WTC11 (cell line): ENCODE data around the gene GNAS-AS1. TPM values are rescaled to one million over a fixed set of nuclear protein-coding genes. Genes with fewer than 3 reads are reported as not detected.

ENCODE experiments used
- ATAC-seq: fragments of 200-7000 bp; cut with Tn5 transposase; 2 replicates; pipeline ENCODE4 v1.10.0; 2021; ENCODE audit warnings: mild to moderate bottlenecking, moderate library complexity
- CTCF ChIA-PET: fragments of 300-600 bp; sonication (Branson Sonifier 250); formaldehyde crosslinking; loops from one replicate; lab custom pipeline; 2021; ENCODE audit warnings: antibody characterized with exemption; lab: Charles Lee
- POLR2A ChIA-PET: fragments of 350-600 bp; sonication (Branson Sonifier 250); formaldehyde crosslinking; loops from one replicate; lab custom pipeline; 2021; ENCODE audit warnings: antibody characterized with exemption; lab: Charles Lee
- DNase-seq: peaks from one replicate; pipeline ENCODE4 v3.0.0; 2021; ENCODE audit warnings: low spot score
- H3K27ac Mint-ChIP-seq: 2 replicates; pipeline ENCODE4 v1.8.0; 2021; ENCODE audit warnings: mixed read lengths
- H3K27me3 Mint-ChIP-seq: 2 replicates; pipeline ENCODE4 v1.8.0; 2021; ENCODE audit warnings: low read depth, mild to moderate bottlenecking, moderate library complexity, mixed read lengths
- H3K36me3 Mint-ChIP-seq: 2 replicates; pipeline ENCODE4 v1.8.0; 2021; ENCODE audit warnings: mixed read lengths
- H3K4me1 Mint-ChIP-seq: 2 replicates; pipeline ENCODE4 v1.8.0; 2022; ENCODE audit warnings: mixed read lengths
- H3K4me3 Mint-ChIP-seq: 2 replicates; pipeline ENCODE4 v1.8.0; 2021; ENCODE audit warnings: mild to moderate bottlenecking, moderate library complexity, mixed read lengths
- H3K9me3 Mint-ChIP-seq: 2 replicates; pipeline ENCODE4 v1.8.0; 2021; ENCODE audit warnings: mixed read lengths
- CDX4 ChIP-seq: fragments of 250-450 bp; sonication (Bioruptor Pico); IDR thresholded peaks from 2 replicates; pipeline ENCODE4 v1.9.0; 2021; ENCODE audit warnings: moderate library complexity, mild to moderate bottlenecking, inconsistent platforms, borderline replicate concordance
- CREB1 ChIP-seq: sonication (generic); formaldehyde crosslinking; IDR thresholded peaks from 2 replicates; pipeline ENCODE4 v1.8.0; 2023; ENCODE audit warnings: mild to moderate bottlenecking, missing genetic modification reagents
- CREM ChIP-seq: sonication (generic); formaldehyde crosslinking; IDR thresholded peaks from 2 replicates; pipeline ENCODE4 v1.8.1; 2022; ENCODE audit warnings: mild to moderate bottlenecking, missing genetic modification reagents, moderate library complexity
- EMX1 ChIP-seq: fragments of 250-450 bp; sonication (Bioruptor Pico); IDR thresholded peaks from 2 replicates; pipeline ENCODE4 v1.8.0; 2021; ENCODE audit warnings: mild to moderate bottlenecking
- ERG ChIP-seq: fragments of 250-450 bp; sonication (Bioruptor Pico); IDR thresholded peaks from 2 replicates; pipeline ENCODE4 v1.8.0; 2021; ENCODE audit warnings: mild to moderate bottlenecking
- ETV6 ChIP-seq: sonication (generic); formaldehyde crosslinking; IDR thresholded peaks from 2 replicates; pipeline ENCODE4 v1.8.1; 2022; ENCODE audit warnings: mild to moderate bottlenecking, missing genetic modification reagents
- FOXP1 ChIP-seq: sonication (generic); formaldehyde crosslinking; IDR thresholded peaks from 2 replicates; pipeline ENCODE4 v1.8.0; 2022; ENCODE audit warnings: missing genetic modification reagents, mild to moderate bottlenecking, moderate library complexity, borderline replicate concordance
- MLX ChIP-seq: sonication (generic); formaldehyde crosslinking; IDR thresholded peaks from 2 replicates; pipeline ENCODE4 v1.8.1; 2023; ENCODE audit warnings: mild to moderate bottlenecking, missing genetic modification reagents, moderate library complexity
- MXD4 ChIP-seq: fragments of 250-450 bp; sonication (Bioruptor Pico); IDR thresholded peaks from 2 replicates; pipeline ENCODE4 v1.8.0; 2021; ENCODE audit warnings: mild to moderate bottlenecking, moderate library complexity, borderline replicate concordance
- MYBL2 ChIP-seq: sonication (generic); formaldehyde crosslinking; IDR thresholded peaks from 2 replicates; pipeline ENCODE4 v1.8.1; 2023; ENCODE audit warnings: mild to moderate bottlenecking, moderate library complexity, missing genetic modification reagents
- PRRX2 ChIP-seq: fragments of 250-450 bp; sonication (Bioruptor Pico); IDR thresholded peaks from 2 replicates; pipeline ENCODE4 v1.8.0; 2021; ENCODE audit warnings: mild to moderate bottlenecking
- TP53 ChIP-seq: sonication (generic); formaldehyde crosslinking; IDR thresholded peaks from 2 replicates; pipeline ENCODE4 v1.8.1; 2023; ENCODE audit warnings: mild to moderate bottlenecking, missing genetic modification reagents
- ZBTB43 ChIP-seq: sonication (generic); formaldehyde crosslinking; IDR thresholded peaks from 2 replicates; pipeline ENCODE4 v1.8.1; 2023; ENCODE audit warnings: mild to moderate bottlenecking, missing genetic modification reagents
- ZNF423 ChIP-seq: fragments of 250-450 bp; sonication (Bioruptor Pico); IDR thresholded peaks from 2 replicates; pipeline ENCODE4 v2.1.2; 2022; ENCODE audit warnings: mild to moderate bottlenecking, moderate library complexity
- ZNF671 ChIP-seq: fragments of 250-450 bp; sonication (Bioruptor Pico); IDR thresholded peaks from 2 replicates; pipeline ENCODE4 v1.8.0; 2021; ENCODE audit warnings: mild to moderate bottlenecking
- ZSCAN18 ChIP-seq: fragments of 250-450 bp; sonication (Bioruptor Pico); IDR thresholded peaks from 2 replicates; pipeline ENCODE4 v2.1.2; 2022; ENCODE audit warnings: mild to moderate bottlenecking, moderate library complexity
- total RNA-seq: library from RNA; stranded (reverse); gene quantifications from 3 replicates; pipeline ENCODE4 v1.2.3, GENCODE V29; 2021
- TF ChIP-seq, protein P1 (sequence below): sonication (generic); formaldehyde crosslinking; conservative IDR thresholded peaks from 2 replicates; pipeline ENCODE4 v1.8.1; 2023; ENCODE audit warnings: mild to moderate bottlenecking, low read depth, missing genetic modification reagents, moderate library complexity
- TF ChIP-seq, protein P2 (sequence below): fragments of 250-450 bp; sonication (Bioruptor Pico); conservative IDR thresholded peaks from 2 replicates; pipeline ENCODE4 v1.9.0; 2021; ENCODE audit warnings: mild to moderate bottlenecking
- TF ChIP-seq, protein P3 (sequence below): sonication (generic); formaldehyde crosslinking; IDR thresholded peaks from 2 replicates; pipeline ENCODE4 v1.8.1; 2023; ENCODE audit warnings: mild to moderate bottlenecking, missing genetic modification reagents, moderate library complexity
- TF ChIP-seq, protein P4 (sequence below): sonication (generic); formaldehyde crosslinking; IDR thresholded peaks from 2 replicates; pipeline ENCODE4 v1.8.1; 2022; ENCODE audit warnings: mild to moderate bottlenecking, moderate library complexity, missing genetic modification reagents
- TF ChIP-seq, protein P5 (sequence below): fragments of 250-450 bp; sonication (Bioruptor Pico); IDR thresholded peaks from 2 replicates; pipeline ENCODE4 v1.9.0; 2021; ENCODE audit warnings: mild to moderate bottlenecking

GNAS-AS1 gene
- total RNA-seq, 1 experiment from 2014 or later = 12.2 TPM

- no peak for ATAC-seq
- peaks cover 26% of the 10 kb centered on the region for H3K36me3 Mint-ChIP-seq
- no peak for DNase-seq
- peak overlapping the region; percentile 93 for H3K27ac Mint-ChIP-seq
- no peak for TF ChIP-seq FOXP1 (CRISPR knock-in tag)
- H3K4me3 Mint-ChIP-seq = peak overlapping the region; percentile 8; the same call in 1 of the 2 replicates
- H3K9me3 Mint-ChIP-seq = no peaks in the 10 kb centered on the region
- no peaks in the 10 kb centered on the region for H3K27me3 Mint-ChIP-seq
- POLR2A ChIA-PET = no interaction called here
- H3K4me1 Mint-ChIP-seq = peaks cover 95% of the 10 kb centered on the region
- CTCF ChIA-PET = interaction anchor here (1.6 kb wide), 1 partner anchor 558 kb away, joined by 5 read pairs; no protein-coding TSS in a partner anchor
Observed at GRCh38 chr20:58897488-58897887, 46.8 kb upstream of the GNAS-AS1 start.

GRCh38 chr20:58896820-58897219 lies 46.1 kb upstream of the GNAS-AS1 start:
- H3K9me3 Mint-ChIP-seq = no peaks in the 10 kb centered on the region
- POLR2A ChIA-PET = no interaction called here
- H3K4me1 Mint-ChIP-seq = peaks cover 89% of the 10 kb centered on the region
- peak overlapping the region; percentile 86 for H3K27ac Mint-ChIP-seq
- H3K36me3 Mint-ChIP-seq = peaks cover 27% of the 10 kb centered on the region
- no peak for DNase-seq
- no peak for ATAC-seq
- CTCF ChIA-PET = interaction anchor here (0.8 to 1.6 kb wide), 2 partner anchors 94 to 559 kb away, joined by 3 to 5 read pairs; no protein-coding TSS in a partner anchor
- no peaks in the 10 kb centered on the region for H3K27me3 Mint-ChIP-seq
- H3K4me3 Mint-ChIP-seq = no peak overlapping the region
- TF ChIP-seq MXD4 (CRISPR knock-in tag) (no peak), ZBTB43 (CRISPR knock-in tag) (no peak), CDX4 (CRISPR knock-in tag) (no peak), ETV6 (CRISPR knock-in tag) (no peak), PRRX2 (CRISPR knock-in tag) (no peak), MYBL2 (CRISPR knock-in tag) (no peak), EMX1 (no peak), TP53 (CRISPR knock-in tag) (no peak), ZNF423 (CRISPR knock-in tag) (no peak), CREB1 (no peak), MLX (no peak), ZNF671 (CRISPR knock-in tag) (no peak), ERG (CRISPR knock-in tag) (no peak), CREM (no peak), ZSCAN18 (CRISPR knock-in tag) (no peak)
- TF ChIP-seq, protein P1, sequence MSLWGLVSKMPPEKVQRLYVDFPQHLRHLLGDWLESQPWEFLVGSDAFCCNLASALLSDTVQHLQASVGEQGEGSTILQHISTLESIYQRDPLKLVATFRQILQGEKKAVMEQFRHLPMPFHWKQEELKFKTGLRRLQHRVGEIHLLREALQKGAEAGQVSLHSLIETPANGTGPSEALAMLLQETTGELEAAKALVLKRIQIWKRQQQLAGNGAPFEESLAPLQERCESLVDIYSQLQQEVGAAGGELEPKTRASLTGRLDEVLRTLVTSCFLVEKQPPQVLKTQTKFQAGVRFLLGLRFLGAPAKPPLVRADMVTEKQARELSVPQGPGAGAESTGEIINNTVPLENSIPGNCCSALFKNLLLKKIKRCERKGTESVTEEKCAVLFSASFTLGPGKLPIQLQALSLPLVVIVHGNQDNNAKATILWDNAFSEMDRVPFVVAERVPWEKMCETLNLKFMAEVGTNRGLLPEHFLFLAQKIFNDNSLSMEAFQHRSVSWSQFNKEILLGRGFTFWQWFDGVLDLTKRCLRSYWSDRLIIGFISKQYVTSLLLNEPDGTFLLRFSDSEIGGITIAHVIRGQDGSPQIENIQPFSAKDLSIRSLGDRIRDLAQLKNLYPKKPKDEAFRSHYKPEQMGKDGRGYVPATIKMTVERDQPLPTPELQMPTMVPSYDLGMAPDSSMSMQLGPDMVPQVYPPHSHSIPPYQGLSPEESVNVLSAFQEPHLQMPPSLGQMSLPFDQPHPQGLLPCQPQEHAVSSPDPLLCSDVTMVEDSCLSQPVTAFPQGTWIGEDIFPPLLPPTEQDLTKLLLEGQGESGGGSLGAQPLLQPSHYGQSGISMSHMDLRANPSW (CRISPR knock-in tag) = no peak
- TF ChIP-seq, protein P2, sequence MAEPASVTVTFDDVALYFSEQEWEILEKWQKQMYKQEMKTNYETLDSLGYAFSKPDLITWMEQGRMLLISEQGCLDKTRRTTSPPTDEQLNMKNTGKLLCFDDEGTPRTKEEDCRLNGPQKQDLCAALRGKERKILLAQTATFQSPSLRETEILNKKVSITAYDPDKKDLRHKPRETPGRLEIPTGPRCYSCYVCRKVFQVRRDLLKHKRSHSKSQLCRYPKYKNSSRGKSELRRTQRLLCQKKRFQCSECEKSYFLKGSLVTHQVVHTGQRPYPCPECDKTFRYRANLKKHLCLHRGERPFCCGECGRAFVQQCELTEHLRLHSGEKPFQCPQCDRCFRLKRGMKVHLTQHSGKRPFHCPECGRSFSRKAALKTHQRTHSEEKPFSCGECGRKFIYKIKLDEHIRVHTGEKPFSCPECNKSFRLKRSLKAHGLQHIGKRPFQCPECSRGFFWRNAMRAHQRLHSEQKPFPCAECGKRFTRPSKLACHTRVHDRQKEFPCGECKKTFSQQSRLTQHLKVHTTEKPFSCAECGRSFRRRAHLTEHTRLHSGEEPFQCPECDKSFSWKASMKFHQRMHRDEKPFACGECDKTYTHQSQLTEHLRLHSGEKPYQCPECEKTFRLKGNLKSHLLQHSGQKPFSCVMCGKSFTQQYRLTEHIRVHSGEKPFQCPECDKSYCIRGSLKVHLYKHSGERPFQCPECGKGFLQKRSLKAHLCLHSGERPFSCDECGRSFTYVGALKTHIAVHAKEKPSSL (CRISPR knock-in tag) = no peak
- TF ChIP-seq, protein P3, sequence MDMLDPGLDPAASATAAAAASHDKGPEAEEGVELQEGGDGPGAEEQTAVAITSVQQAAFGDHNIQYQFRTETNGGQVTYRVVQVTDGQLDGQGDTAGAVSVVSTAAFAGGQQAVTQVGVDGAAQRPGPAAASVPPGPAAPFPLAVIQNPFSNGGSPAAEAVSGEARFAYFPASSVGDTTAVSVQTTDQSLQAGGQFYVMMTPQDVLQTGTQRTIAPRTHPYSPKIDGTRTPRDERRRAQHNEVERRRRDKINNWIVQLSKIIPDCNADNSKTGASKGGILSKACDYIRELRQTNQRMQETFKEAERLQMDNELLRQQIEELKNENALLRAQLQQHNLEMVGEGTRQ = no peak
- TF ChIP-seq, protein P4, sequence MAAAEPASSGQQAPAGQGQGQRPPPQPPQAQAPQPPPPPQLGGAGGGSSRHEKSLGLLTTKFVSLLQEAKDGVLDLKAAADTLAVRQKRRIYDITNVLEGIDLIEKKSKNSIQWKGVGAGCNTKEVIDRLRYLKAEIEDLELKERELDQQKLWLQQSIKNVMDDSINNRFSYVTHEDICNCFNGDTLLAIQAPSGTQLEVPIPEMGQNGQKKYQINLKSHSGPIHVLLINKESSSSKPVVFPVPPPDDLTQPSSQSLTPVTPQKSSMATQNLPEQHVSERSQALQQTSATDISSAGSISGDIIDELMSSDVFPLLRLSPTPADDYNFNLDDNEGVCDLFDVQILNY = no peak
- TF ChIP-seq, protein P5, sequence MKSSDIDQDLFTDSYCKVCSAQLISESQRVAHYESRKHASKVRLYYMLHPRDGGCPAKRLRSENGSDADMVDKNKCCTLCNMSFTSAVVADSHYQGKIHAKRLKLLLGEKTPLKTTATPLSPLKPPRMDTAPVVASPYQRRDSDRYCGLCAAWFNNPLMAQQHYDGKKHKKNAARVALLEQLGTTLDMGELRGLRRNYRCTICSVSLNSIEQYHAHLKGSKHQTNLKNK (CRISPR knock-in tag) = no peak
